MCF 10A (cell line): ENCODE data around the gene ONECUT2. TPM values are rescaled to one million over a fixed set of nuclear protein-coding genes. Genes with fewer than 3 reads are reported as not detected.

Experiments used
- BruUV-seq: library from RNA; stranded (reverse); fragments of 400-500 nt; replicated peaks from 2 replicates; lab custom pipeline; 2021; lab: Mats Ljungman, UMichigan
- CTCF ChIA-PET: fragments of 300-600 bp; sonication (Branson Sonifier 250); formaldehyde crosslinking; extraction: SDS; loops from one replicate; lab custom pipeline; 2021; ENCODE audit warnings: antibody characterized with exemption, inconsistent platforms; lab: Yijun Ruan, JAX
- POLR2A ChIA-PET: fragments of 300-600, 350-650 bp; sonication (Branson Sonifier 250); formaldehyde crosslinking; extraction: SDS; loops from one replicate; lab custom pipeline; 2020; ENCODE audit warnings: antibody characterized with exemption, inconsistent platforms; lab: Yijun Ruan, JAX
- DNase-seq: peaks from one replicate; pipeline ENCODE4 v3.0.0-alpha.2; 2018; ENCODE audit not compliant: unreplicated experiment
- H3K27ac Mint-ChIP-seq: one replicate; pipeline ENCODE4 v1.8.0; 2022; ENCODE audit warnings: mild to moderate bottlenecking, low read depth, mixed read lengths; ENCODE audit not compliant: unreplicated experiment
- H3K27me3 Mint-ChIP-seq: one replicate; pipeline ENCODE4 v1.8.0; 2022; ENCODE audit warnings: mixed read lengths; ENCODE audit not compliant: insufficient read depth, unreplicated experiment
- H3K36me3 Mint-ChIP-seq: one replicate; pipeline ENCODE4 v1.8.0; 2022; ENCODE audit warnings: mild to moderate bottlenecking, moderate library complexity, mixed read lengths; ENCODE audit not compliant: insufficient read depth, unreplicated experiment
- H3K4me1 Mint-ChIP-seq: one replicate; pipeline ENCODE4 v1.8.0; 2022; ENCODE audit warnings: mixed read lengths; ENCODE audit not compliant: insufficient read depth, unreplicated experiment
- H3K4me3 Mint-ChIP-seq: one replicate; pipeline ENCODE4 v1.8.0; 2022; ENCODE audit warnings: mild to moderate bottlenecking, moderate library complexity, mixed read lengths; ENCODE audit not compliant: unreplicated experiment
- H3K9me3 Mint-ChIP-seq: one replicate; pipeline ENCODE4 v1.8.0; 2022; ENCODE audit warnings: mixed read lengths; ENCODE audit not compliant: unreplicated experiment
- intact Hi-C: fragments of 100-400 bp; cut with micrococcal nuclease; formaldehyde crosslinking; loops from 2 replicates; pipeline ENCODE4 v1.14.1; 2022
- total RNA-seq: library from RNA; stranded (reverse); gene quantifications from 2 replicates; pipeline ENCODE4 v1.2.3, GENCODE V29; 2022
- TF ChIP-seq, protein P1 (sequence below): fragments of 200-600 bp; IDR thresholded peaks from one replicate; pipeline ENCODE4 v1.8.0; 2022; ENCODE audit warnings: antibody characterized with exemption, mild to moderate bottlenecking; ENCODE audit not compliant: unreplicated experiment

The ONECUT2 gene
- total RNA-seq, 1 experiment from 2014 or later, result 0.89 TPM

DNA sequence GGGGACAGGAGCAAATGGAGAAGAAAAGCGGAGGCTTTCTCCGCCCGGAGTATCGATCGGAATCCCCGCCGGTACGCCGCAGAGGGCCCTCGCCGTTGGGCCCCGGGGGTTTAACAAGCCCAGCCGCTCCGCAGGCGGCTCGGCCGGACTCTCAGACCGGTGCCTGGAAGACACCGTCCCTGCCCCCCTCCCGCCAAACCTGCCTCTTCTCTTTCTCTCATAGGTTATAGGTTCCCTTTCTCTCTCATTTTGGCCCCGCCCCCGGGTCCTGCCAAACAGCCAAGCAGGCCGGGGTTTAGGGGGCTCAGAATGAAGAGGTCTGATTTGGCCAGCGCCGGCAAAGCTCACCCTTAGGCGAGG, 4.4 kb downstream of the ONECUT2 start:
- Mint-ChIP-seq H3K4me3 (peak overlapping the region; percentile 5), H3K27ac (no peak overlapping the region), H3K27me3 (peaks cover 57% of the 10 kb centered on the region), H3K4me1 (peaks cover 6% of the 10 kb centered on the region), H3K9me3 (peaks cover 8% of the 10 kb centered on the region), H3K36me3 (peaks cover 6% of the 10 kb centered on the region)
- ChIA-PET POLR2A (no interaction called here), CTCF (interaction anchor here (0.7 kb wide), 1 partner anchor 571 kb away, joined by 3 read pairs; no protein-coding TSS in a partner anchor)
- no TSS peak for BruUV-seq
- intact Hi-C loops, result no loop called here
- DNase-seq, result no peak
- TF ChIP-seq, protein P1, sequence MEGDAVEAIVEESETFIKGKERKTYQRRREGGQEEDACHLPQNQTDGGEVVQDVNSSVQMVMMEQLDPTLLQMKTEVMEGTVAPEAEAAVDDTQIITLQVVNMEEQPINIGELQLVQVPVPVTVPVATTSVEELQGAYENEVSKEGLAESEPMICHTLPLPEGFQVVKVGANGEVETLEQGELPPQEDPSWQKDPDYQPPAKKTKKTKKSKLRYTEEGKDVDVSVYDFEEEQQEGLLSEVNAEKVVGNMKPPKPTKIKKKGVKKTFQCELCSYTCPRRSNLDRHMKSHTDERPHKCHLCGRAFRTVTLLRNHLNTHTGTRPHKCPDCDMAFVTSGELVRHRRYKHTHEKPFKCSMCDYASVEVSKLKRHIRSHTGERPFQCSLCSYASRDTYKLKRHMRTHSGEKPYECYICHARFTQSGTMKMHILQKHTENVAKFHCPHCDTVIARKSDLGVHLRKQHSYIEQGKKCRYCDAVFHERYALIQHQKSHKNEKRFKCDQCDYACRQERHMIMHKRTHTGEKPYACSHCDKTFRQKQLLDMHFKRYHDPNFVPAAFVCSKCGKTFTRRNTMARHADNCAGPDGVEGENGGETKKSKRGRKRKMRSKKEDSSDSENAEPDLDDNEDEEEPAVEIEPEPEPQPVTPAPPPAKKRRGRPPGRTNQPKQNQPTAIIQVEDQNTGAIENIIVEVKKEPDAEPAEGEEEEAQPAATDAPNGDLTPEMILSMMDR, result no peak

GRCh38 chr18:57439985-57440330, 4.8 kb downstream of the ONECUT2 start:
- no peak overlapping the region for H3K27ac Mint-ChIP-seq
- H3K27me3 Mint-ChIP-seq, result peaks cover 58% of the 10 kb centered on the region
- peaks cover 6% of the 10 kb centered on the region for H3K36me3 Mint-ChIP-seq
- H3K9me3 Mint-ChIP-seq, result peaks cover 8% of the 10 kb centered on the region
- no peak overlapping the region for H3K4me3 Mint-ChIP-seq
- POLR2A ChIA-PET, result no interaction called here
- no TSS peak for BruUV-seq
- no peak for DNase-seq
- intact Hi-C loops, result no loop called here
- TF ChIP-seq, protein P1, result no peak
- peaks cover 5% of the 10 kb centered on the region for H3K4me1 Mint-ChIP-seq
- CTCF ChIA-PET, result no interaction called here

GRCh38 chr18:57440331-57441070, 5.3 kb downstream of the ONECUT2 start:
- ChIA-PET CTCF (interaction anchor here (0.6 kb wide), 1 partner anchor 9 kb away, joined by 3 read pairs; no protein-coding TSS in a partner anchor), POLR2A (no interaction called here)
- no peak overlapping the region for H3K27ac Mint-ChIP-seq
- H3K4me1 Mint-ChIP-seq, result peaks cover 5% of the 10 kb centered on the region
- H3K4me3 Mint-ChIP-seq, result peak overlapping the region; percentile 68
- TF ChIP-seq, protein P1, result no peak
- no peak for DNase-seq
- no TSS peak for BruUV-seq
- H3K27me3 Mint-ChIP-seq, result peaks cover 63% of the 10 kb centered on the region
- peaks cover 6% of the 10 kb centered on the region for H3K36me3 Mint-ChIP-seq
- intact Hi-C loops, result no loop called here
- H3K9me3 Mint-ChIP-seq, result peaks cover 8% of the 10 kb centered on the region

DNA sequence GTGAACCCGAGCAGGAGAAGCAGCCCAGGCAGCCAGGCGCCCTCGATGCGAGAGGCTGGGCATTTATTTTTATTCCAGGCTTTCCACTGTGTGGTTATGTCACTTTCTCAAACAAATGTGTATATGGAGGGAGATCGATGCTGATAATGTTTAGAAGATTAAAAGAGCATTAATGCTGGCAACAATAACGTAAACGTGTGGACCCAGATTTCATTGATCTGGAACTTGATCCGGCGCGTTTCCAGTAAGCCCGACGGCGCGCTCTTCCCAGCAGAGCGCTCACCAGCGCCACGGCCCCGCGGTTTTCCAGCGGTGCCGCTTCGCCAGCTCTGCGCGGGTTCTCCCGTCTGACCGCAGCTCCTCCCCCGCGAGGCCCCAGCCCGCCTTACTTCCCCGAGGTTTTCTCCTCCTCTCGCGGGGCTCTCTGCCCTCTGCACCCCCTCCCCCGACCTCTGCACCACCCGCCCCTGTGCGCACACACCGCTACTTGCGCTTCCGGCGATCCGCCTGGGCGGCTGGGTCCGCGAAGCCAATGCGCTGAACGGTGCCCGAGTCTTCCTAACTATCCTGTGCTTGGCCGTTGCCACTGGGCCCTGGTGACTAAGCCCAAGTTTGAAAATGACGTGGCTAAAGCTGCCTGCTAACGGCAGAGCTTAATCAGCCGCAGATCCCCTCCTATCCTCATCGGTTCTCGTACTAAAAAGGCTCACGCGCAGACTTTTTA, 6.1 kb downstream of the ONECUT2 start:
- Mint-ChIP-seq H3K9me3 (peaks cover 8% of the 10 kb centered on the region), H3K4me1 (peaks cover 6% of the 10 kb centered on the region), H3K4me3 (peak overlapping the region; percentile 68), H3K36me3 (peaks cover 6% of the 10 kb centered on the region), H3K27ac (no peak overlapping the region), H3K27me3 (peaks cover 66% of the 10 kb centered on the region)
- DNase-seq, result peak; percentile 10
- CTCF ChIA-PET, result interaction anchor here (0.5 kb wide), 1 partner anchor 449 kb away, joined by 4 read pairs; no protein-coding TSS in a partner anchor
- BruUV-seq, result no TSS peak
- POLR2A ChIA-PET, result no interaction called here
- TF ChIP-seq, protein P1, result no peak
- intact Hi-C loops, result no loop called here
